Measurements from ENCODE around the gene HIP1. TPM values are rescaled to one million over a fixed set of nuclear protein-coding genes. Genes with fewer than 3 reads are reported as not detected.
A peak's percentile ranks its signal among the peaks of the same experiment; 100 is the strongest.

Gene HIP1
- total RNA-seq, 1 donor = 21.2 TPM

DNA sequence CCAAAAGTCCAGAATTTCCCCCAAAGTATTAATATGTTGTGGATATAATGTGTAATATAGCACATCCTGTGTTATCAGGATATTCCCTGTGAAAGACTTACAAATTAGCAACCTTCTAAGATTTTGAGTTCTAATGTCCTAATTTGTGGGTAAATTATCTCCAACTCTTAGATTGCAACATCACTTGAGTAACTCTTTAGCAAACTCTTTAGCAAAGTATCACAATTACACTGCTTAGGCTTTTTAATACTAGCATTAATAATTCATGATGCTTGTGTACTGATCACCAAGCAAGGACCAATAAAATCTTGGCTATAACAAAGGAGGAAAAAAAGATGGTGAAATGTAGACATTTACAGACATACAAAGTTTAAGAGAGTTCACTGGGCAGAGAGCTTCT is 27.7 kb downstream of the HIP1 start:
- H3K4me3 ChIP-seq (ENCODE audit: low read depth, low read length) = no peak overlapping the region
- peak; percentile 39 for DNase-seq (ENCODE audit: low read depth)
- TF ChIP-seq, protein P1, sequence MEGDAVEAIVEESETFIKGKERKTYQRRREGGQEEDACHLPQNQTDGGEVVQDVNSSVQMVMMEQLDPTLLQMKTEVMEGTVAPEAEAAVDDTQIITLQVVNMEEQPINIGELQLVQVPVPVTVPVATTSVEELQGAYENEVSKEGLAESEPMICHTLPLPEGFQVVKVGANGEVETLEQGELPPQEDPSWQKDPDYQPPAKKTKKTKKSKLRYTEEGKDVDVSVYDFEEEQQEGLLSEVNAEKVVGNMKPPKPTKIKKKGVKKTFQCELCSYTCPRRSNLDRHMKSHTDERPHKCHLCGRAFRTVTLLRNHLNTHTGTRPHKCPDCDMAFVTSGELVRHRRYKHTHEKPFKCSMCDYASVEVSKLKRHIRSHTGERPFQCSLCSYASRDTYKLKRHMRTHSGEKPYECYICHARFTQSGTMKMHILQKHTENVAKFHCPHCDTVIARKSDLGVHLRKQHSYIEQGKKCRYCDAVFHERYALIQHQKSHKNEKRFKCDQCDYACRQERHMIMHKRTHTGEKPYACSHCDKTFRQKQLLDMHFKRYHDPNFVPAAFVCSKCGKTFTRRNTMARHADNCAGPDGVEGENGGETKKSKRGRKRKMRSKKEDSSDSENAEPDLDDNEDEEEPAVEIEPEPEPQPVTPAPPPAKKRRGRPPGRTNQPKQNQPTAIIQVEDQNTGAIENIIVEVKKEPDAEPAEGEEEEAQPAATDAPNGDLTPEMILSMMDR (IDR thresholded peaks at IDR 0.05; ENCODE audit: insufficient read depth, low read depth, low read length) = no peak

GRCh38 chr7:75704928-75705327 is 33.8 kb downstream of the HIP1 start:
- DNase-seq (ENCODE audit: low read depth) = no peak
- TF ChIP-seq, protein P1 (IDR thresholded peaks at IDR 0.05; ENCODE audit: insufficient read depth, low read depth, low read length) = no peak
- no peak overlapping the region for H3K4me3 ChIP-seq (ENCODE audit: low read depth, low read length)

DNA sequence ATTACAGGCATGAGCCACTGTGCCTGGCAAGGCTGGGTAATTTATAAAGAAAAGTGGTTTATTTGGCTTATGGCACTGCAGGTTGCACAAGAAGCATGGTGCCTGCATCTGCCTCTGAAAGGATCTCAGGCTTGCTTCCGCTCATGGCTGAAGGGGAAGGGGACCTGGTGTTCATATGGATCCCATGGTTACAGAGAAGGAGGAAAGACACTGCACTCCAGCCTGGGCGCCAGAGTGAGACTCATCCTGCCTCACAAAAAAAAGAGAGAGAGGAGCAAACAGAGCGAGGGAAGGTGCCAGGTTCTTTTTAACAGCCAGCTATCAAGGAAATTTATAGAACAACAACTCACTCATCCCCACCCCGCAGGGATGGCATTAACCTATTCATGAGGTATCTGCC is 36.2 kb downstream of the HIP1 start:
- H3K4me3 ChIP-seq (ENCODE audit: low read depth, low read length) = no peak overlapping the region
- TF ChIP-seq, protein P1 (IDR thresholded peaks at IDR 0.05; ENCODE audit: insufficient read depth, low read depth, low read length) = no peak
- no peak for DNase-seq (ENCODE audit: low read depth)

- H3K4me3 ChIP-seq (ENCODE audit: low read depth, low read length) = no peak overlapping the region
- TF ChIP-seq, protein P1 (IDR thresholded peaks at IDR 0.05; ENCODE audit: insufficient read depth, low read depth, low read length) = no peak
- no peak for DNase-seq (ENCODE audit: low read depth)
Observed at GRCh38 chr7:75699993-75700392, 38.7 kb downstream of the HIP1 start.

- DNase-seq (ENCODE audit: low read depth) = no peak
- TF ChIP-seq, protein P1 (IDR thresholded peaks at IDR 0.05; ENCODE audit: insufficient read depth, low read depth, low read length) = no peak
- no peak overlapping the region for H3K4me3 ChIP-seq (ENCODE audit: low read depth, low read length)
Observed at GRCh38 chr7:75698358-75698757, 40.4 kb downstream of the HIP1 start.

DNA sequence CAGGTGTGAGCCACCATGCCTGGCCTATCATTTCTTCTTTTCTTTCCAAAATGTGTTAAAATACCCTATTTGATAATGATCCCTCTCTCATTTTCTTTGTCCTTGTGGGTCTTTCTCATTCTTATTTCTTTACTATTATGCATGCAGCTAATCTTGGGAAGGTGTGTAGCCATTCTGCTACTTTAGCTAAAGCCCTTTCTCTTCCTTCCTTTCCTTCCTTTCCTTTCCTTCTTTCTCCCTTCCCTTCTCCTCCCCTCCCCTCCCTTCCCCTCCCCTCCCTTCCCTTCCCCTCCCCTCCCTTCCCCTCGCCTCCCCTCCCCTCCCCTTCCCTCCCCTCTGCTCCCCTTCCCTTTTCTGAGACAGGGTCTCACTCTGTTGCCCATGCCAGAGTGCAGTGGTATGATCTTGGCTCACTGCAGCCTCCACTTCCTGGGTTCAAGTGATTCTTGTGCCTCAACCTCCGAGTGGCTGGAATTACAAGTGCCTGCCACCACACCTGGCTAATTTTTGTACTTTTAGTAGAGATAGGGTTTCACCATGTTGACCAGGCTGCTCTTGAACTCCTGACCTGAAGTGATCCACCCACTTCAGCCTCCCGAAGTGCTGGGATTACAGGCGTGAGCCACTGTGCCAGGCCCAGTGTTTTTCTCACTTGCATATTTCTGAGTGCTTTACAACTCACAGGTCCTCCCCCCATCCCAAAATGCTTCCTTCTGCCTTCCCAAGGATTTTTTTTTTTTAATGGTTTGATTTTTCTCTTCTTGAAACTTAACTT is 42.3 kb downstream of the HIP1 start:
- H3K4me3 ChIP-seq (ENCODE audit: low read depth, low read length) = no peak overlapping the region
- TF ChIP-seq, protein P1 (IDR thresholded peaks at IDR 0.05; ENCODE audit: insufficient read depth, low read depth, low read length) = no peak
- no peak for DNase-seq (ENCODE audit: low read depth)

Data from fibroblast of villous mesenchyme (primary cell).